Endothelial cell (in vitro differentiated cells): ENCODE measurements around the gene JSRP1. TPM values are rescaled to one million over a fixed set of nuclear protein-coding genes. Genes with fewer than 3 reads are reported as not detected.
A peak's percentile ranks its signal among the peaks of the same experiment; 100 is the strongest.

Experiments
- DNase-seq: peaks from one replicate; pipeline ENCODE4 v3.0.0; 2021; ENCODE audit warnings: low spot score
- H3K27ac Mint-ChIP-seq: one replicate; pipeline ENCODE4 v1.8.0; 2021; ENCODE audit warnings: mixed read lengths, inconsistent platforms; ENCODE audit not compliant: unreplicated experiment
- H3K27me3 Mint-ChIP-seq: one replicate; pipeline ENCODE4 v1.8.0; 2021; ENCODE audit warnings: mild to moderate bottlenecking, moderate library complexity, mixed read lengths, inconsistent platforms; ENCODE audit not compliant: unreplicated experiment
- H3K36me3 Mint-ChIP-seq: one replicate; pipeline ENCODE4 v1.8.0; 2021; ENCODE audit warnings: mild to moderate bottlenecking, low read depth, mixed read lengths, inconsistent platforms; ENCODE audit not compliant: unreplicated experiment
- H3K4me1 Mint-ChIP-seq: one replicate; pipeline ENCODE4 v1.8.0; 2021; ENCODE audit warnings: mild to moderate bottlenecking, mixed read lengths, inconsistent platforms; ENCODE audit not compliant: unreplicated experiment
- H3K4me3 Mint-ChIP-seq: one replicate; pipeline ENCODE4 v1.8.0; 2021; ENCODE audit warnings: mild to moderate bottlenecking, mixed read lengths, inconsistent platforms; ENCODE audit not compliant: unreplicated experiment
- H3K9me3 Mint-ChIP-seq: one replicate; pipeline ENCODE4 v1.8.0; 2021; ENCODE audit warnings: mixed read lengths, inconsistent platforms; ENCODE audit not compliant: unreplicated experiment
- CTCF ChIP-seq: fragments of 200-600 bp; sonication (generic); IDR thresholded peaks from one replicate; pipeline ENCODE4 v1.5.0; 2021; ENCODE audit warnings: antibody characterized with exemption; ENCODE audit not compliant: unreplicated experiment
- total RNA-seq: library from RNA; stranded (reverse); fragmentation: NEBNext Ultra II Directional; extraction: Animal tissue kit (Norgen Biotek cat#: 25700); gene quantifications from one replicate; pipeline ENCODE4 v1.2.1, GENCODE V29; 2021; ENCODE audit not compliant: unreplicated experiment

Gene JSRP1
- total RNA-seq, 1 donor from 2014 or later = not detected

- no peaks in the 10 kb centered on the region for H3K36me3 Mint-ChIP-seq
- H3K4me3 Mint-ChIP-seq = peak overlapping the region; percentile 65
- TF ChIP-seq CTCF = no peak
- peaks cover 5% of the 10 kb centered on the region for H3K4me1 Mint-ChIP-seq
- peak overlapping the region; percentile 48 for H3K27ac Mint-ChIP-seq
- H3K9me3 Mint-ChIP-seq = no peaks in the 10 kb centered on the region
- peak; percentile 82 for DNase-seq
- peaks cover 8% of the 10 kb centered on the region for H3K27me3 Mint-ChIP-seq
These were observed 1.9 kb downstream of the JSRP1 start for GRCh38 chr19:2254064-2254872.

GRCh38 chr19:2253106-2254063 is 2.8 kb downstream of the JSRP1 start:
- Mint-ChIP-seq H3K4me3 (peak overlapping the region; percentile 65), H3K27ac (peak overlapping the region; percentile 48), H3K4me1 (peaks cover 5% of the 10 kb centered on the region), H3K27me3 (peaks cover 8% of the 10 kb centered on the region), H3K36me3 (no peaks in the 10 kb centered on the region), H3K9me3 (no peaks in the 10 kb centered on the region)
- TF ChIP-seq CTCF = peak; percentile 0
- no peak for DNase-seq

GRCh38 chr19:2252797-2253105 is 3.5 kb downstream of the JSRP1 start:
- H3K4me3 Mint-ChIP-seq = no peak overlapping the region
- H3K27ac Mint-ChIP-seq = no peak overlapping the region
- no peaks in the 10 kb centered on the region for H3K36me3 Mint-ChIP-seq
- no peak for DNase-seq
- H3K27me3 Mint-ChIP-seq = peaks cover 8% of the 10 kb centered on the region
- no peak for TF ChIP-seq CTCF
- peaks cover 5% of the 10 kb centered on the region for H3K4me1 Mint-ChIP-seq
- H3K9me3 Mint-ChIP-seq = no peaks in the 10 kb centered on the region

GRCh38 chr19:2252055-2252796 is 4.0 kb downstream of the JSRP1 start:
- Mint-ChIP-seq H3K27me3 (peaks cover 7% of the 10 kb centered on the region), H3K4me1 (peaks cover 5% of the 10 kb centered on the region), H3K36me3 (no peaks in the 10 kb centered on the region), H3K27ac (no peak overlapping the region), H3K9me3 (no peaks in the 10 kb centered on the region), H3K4me3 (no peak overlapping the region)
- no peak for TF ChIP-seq CTCF
- no peak for DNase-seq
